GM19238 (cell line): ENCODE data around the gene MDM1.

Source experiments
- DNase-seq: peaks from one replicate; pipeline ENCODE4 v3.0.0; 2011; ENCODE audit warnings: low spot score; ENCODE audit not compliant: insufficient read length

Gene MDM1

GRCh38 chr12:68279227-68280054, 52.7 kb downstream of the MDM1 start:
- DNase-seq = no peak

DNA sequence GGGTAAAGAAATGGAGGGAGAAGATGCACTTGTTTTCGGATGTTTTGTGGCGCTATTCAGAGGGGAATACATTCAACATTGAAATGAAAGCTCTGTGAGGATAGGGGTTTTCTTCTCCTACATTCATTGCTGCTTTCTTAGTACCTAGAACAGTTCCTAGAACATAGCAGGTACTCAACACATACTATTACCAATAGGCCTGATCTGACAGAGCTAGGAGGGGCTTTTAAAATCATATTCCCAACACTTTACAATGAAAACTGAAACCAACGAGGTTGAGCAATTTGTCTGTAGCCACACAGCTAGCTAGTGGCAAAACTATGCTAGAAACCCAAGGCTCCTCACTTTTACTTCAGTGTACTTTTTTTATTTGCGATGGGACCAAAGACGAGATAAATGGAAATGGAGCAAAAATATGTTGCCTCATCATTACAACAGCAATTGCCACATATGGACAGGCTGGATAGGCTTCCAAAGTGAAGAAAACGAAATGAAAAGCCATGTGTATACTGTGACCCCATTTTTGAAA, 55.7 kb downstream of the MDM1 start:
- DNase-seq = no peak

GRCh38 chr12:68272732-68273131, 59.4 kb downstream of the MDM1 start:
- no peak for DNase-seq

DNA sequence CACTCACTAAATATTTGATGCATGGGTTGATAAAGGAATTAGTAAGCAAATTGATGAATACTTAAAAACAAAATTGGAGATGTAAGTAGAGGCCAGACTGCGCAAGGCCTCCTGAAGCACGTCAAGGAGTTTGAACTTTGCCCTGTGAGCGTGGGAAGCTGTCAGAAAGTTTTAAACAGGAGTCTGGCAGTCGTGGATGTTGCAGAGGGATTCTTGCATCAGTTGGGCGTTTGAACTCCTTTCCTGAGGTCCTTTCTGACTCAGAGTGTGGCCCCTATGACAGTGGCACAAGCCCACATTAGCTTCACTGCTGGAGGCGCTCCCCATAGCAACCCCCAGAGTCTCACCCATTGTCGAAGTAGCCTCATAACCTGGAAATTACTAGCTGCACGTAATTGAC, 60.8 kb downstream of the MDM1 start:
- no peak for DNase-seq

GRCh38 chr12:68270358-68270757, 61.8 kb downstream of the MDM1 start:
- no peak for DNase-seq

DNA sequence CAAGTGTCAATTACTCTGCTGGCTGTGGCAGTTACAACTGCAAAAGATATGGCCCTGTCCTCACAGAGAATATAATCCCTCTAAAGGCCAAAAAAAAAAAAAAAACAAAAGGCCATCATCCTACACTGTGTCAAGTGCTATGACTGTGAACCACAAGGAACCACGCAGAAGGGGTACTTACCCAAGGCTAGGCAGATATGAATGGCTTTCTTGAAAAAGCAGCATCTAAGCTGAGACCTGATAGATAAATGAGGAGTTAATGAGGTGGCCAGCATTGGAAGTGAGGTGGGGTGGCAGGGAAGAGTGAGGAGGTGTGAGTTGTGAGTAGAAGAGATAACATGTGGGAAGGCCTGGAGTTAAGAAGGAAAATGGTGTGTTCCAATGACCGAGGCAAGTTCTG, 62.4 kb downstream of the MDM1 start:
- no peak for DNase-seq

DNA sequence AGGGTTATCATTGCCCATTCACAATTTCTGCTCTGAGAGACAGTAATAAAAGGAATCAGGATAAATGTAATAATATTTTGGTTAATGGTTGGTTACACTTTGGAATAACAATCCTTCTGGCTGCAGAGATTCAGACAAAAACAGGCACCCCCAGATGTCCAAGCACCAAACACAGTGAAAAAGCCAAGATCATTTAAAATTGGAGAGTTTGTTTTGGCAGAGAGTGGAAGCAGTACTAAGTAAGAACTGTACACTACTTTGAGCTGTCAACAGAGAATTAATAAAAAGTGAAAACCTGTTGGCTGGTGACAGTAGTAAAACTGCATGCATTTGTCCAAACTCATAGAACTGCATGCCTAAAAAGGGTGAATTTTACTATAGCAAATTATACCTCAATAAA, 63.2 kb downstream of the MDM1 start:
- DNase-seq = no peak

DNA sequence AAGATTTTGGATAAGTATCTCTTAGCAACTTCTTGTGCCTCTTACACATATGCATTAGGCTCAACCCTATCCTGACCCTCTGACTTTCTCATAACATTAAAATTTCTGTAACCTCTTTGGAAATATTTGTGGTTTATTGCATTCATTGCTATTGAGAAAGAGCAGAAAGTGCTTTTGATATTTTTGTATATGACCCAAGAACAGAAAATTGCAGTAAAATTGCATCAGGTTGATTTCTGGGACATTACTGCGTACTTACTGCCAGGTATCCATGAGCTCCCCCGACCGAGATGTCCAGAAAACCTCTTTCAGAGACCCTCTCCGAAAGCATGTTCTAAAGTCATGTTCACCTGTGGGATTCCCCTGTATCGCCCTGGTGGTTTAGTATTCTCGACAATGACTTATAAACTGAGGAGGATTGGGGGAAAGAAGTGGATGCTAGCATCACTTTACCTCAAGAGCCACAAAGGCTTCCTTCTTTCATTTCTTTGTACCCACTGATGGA, 64.2 kb downstream of the MDM1 start:
- DNase-seq = no peak

GRCh38 chr12:68264857-68265256, 67.3 kb downstream of the MDM1 start:
- DNase-seq = no peak

DNA sequence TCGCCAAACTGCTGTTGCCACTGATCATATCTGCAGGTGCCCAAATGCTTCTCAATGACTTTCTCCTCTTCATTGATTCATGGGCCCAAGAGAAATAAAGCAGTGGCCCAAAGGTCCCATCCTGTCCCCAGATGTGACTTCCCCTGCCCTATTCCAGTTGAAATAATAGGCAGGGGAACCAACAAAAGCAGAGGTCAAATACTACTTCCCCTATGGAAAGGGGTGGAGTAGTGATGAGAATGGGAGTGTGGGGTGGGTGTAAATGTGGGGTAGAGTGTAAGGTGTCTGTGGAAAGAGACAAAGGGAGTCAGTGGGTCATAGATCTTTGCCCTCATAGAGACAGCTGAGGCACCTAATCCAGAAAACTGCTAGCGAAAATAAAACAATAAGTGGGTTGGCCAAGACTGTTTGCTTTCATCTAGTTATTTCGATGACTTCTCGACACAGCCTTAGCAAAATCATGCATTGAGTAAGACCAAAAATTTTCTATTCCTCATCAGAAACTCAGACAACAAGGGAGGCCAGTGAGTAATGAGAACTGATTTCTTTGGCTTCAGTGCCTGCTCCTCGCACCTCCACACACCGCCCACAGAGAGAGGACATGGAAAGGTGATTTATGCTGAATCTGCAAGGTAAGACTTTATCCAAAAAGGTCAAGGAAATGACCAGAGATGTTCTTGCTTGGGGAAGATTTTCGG, 67.9 kb downstream of the MDM1 start:
- no peak for DNase-seq

- no peak for DNase-seq
Observed at GRCh38 chr12:68263366-68263765, 68.8 kb downstream of the MDM1 start.

DNA sequence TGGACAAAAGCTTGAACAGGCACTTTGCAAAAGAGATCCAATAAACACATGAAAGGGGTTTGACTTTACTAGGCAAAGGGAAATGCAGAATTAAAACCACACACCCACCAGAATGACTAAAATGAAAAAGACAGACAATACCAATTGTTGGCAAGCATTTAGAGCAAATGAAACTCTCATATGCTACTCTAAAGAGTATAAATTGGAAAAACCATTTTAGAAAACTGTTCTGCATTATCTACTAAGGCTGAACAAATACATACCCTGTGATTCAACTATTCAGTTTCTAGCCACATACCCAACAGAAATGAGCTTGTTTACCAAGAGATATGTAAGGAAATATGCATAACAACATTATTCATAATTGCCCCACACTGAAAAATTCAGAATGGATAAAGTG, 70.3 kb downstream of the MDM1 start:
- DNase-seq = no peak

DNA sequence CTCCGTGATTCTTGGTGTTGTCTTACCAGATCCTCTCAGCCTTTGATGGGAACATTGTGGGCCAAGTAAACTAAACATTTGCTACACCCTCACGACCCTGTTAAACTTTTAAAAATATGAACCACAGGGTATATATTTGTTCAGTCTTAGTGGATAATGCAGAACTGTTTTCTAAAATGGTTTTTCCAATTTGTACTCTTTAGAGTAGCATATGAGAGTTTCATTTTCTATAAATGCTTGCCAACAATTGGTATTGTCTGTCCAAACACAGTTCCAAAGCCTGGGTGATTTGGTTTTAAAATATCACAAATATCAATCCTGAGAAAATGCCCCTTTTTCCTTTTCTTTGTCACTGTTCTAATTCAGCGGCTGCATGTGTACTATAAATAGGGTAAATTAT, 72.0 kb downstream of the MDM1 start:
- DNase-seq = no peak

- no peak for DNase-seq
Observed at GRCh38 chr12:68259318-68259940, 72.7 kb downstream of the MDM1 start.

- DNase-seq = no peak
Observed at GRCh38 chr12:68253504-68253903, 78.7 kb downstream of the MDM1 start, which contains the start of gene IL22. Gene IL22 (minus strand): TSS chr12:68253604. CDS start chr12:68253448, 156 bp downstream.

DNA sequence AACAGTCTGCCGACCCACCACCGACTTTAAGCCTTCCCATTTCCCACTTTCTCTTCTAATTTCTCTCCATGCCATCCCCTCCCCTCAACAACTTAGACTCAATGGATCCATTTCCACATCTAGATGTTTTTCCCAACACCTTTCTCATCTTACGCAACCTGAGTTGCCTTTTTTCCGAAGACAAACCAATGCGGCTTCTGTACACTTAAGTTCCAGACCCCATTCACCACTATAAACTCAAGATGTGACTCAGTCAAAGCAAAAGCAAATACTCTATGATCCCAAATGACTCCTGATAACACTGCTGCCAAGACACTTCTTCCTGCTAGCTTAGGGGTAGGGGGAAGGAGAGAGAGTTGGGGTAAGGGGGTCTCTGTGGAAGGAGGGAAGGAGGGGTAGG, 80.1 kb downstream of the MDM1 start:
- DNase-seq = no peak

DNA sequence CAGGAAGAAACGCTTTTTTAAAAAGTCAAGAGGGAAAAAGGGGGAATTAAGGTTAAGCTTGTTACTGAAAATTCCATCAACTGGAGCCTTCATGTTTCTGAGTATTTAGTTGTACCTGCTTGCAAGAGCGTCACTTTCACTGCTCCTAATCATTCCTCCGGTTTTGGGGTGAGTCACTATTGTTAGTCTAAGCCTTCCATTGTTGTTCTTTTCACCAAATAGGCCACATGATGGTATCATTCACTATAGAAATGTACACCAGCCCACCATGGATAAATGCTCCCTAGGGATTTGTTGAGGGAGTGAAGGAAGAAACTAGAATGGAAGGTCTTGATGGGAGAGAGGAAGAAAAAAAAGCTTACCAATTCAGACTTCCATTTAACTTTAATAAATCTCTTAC, 81.7 kb downstream of the MDM1 start:
- DNase-seq = no peak

GRCh38 chr12:68247785-68248184, 84.4 kb downstream of the MDM1 start:
- no peak for DNase-seq

GRCh38 chr12:68246350-68246749, 85.8 kb downstream of the MDM1 start:
- no peak for DNase-seq

DNA sequence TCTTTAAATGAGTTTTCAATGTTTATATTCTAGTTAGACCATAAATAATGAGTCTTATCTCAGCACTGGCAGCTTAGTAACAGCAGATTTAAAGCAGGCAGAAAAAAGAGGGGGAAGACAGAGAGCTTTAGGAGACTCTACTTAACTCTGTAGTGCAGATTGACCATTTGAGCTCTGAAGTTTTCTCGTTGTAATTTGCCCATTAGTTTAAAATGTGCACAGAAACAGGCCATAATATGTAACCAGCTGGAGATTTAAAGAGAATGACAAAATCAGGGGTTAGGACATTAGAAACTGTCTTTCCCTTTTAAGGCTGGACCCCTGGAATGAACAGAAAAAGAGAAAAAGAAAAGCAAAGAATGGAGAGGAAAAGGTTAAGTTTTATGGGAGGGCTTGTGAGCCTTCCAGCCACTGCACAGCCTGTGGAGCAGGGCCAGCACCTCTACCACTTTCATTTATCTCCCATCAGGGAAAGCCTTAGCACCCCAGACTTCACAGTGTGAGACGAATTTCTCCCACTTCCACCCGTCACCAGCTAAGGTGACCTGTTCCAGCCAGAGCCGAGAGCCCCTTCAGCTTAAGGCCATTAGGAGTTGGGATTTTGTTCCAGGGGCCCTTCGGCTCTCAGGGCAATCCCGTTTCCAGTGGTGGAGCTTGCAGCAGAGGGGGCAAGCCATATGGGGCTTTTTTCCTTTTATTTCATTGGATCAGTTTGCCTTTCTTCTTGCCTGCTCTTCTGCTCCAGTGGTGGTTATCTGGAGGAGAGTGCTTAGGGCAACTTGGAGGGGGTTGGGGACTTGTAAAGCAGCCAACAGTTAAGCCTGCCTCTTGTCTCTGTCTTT, 86.8 kb downstream of the MDM1 start:
- no peak for DNase-seq
